Activated T-cell treated with anti-CD3 and anti-CD28 coated beads, Interleukin-2, amount 50 U/mL, for 48 hours (primary cell): ENCODE measurements around the gene MPIG6B.
A peak's percentile ranks its signal among the peaks of the same experiment; 100 is the strongest.

ENCODE experiments used
- DNase-seq, 2 experiments: peaks; one replicate each; pipeline ENCODE4 v3.0.0-alpha.2; 2020

MPIG6B gene, protein sequence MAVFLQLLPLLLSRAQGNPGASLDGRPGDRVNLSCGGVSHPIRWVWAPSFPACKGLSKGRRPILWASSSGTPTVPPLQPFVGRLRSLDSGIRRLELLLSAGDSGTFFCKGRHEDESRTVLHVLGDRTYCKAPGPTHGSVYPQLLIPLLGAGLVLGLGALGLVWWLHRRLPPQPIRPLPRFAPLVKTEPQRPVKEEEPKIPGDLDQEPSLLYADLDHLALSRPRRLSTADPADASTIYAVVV

DNA sequence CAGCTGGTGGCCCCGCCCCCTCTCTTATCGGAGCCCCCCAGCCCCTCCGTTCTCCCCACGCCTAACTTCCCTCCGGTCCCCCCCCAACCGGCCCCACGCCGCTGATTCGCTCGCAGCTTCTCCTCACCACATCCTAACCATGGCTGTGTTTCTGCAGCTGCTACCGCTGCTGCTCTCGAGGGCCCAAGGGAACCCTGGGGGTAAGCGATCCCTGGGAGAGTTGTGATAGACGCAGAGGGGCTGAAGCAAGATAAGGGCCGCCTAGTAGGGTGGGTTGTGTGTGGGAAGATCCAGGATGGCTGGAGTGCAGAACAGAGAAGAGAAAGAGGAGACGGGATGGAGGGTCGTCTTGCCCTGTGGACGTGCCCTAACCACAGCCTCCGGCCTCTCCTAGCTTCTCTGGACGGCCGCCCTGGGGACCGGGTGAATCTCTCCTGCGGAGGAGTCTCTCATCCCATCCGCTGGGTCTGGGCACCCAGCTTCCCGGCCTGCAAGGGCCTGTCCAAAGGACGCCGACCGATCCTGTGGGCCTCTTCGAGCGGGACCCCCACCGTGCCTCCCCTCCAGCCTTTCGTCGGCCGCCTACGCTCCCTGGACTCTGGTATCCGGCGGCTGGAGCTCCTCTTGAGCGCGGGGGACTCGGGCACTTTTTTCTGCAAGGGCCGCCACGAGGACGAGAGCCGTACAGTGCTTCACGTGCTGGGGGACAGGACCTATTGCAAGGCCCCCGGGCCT, at the start of gene MPIG6B:
Gene MPIG6B (plus strand): TSS at position 129 of the 735 bp plus-strand sequence. CDS start 11 bp downstream, at position 140.
- DNase-seq = no peak

GRCh38 chr6:31676322-31676903, 46.8 kb upstream of the MPIG6B start:
- no peak for DNase-seq

- no peak for DNase-seq
Observed at GRCh38 chr6:31676904-31677303, 46.3 kb upstream of the MPIG6B start.

- no peak for DNase-seq
Observed at GRCh38 chr6:31677955-31678354, 45.2 kb upstream of the MPIG6B start.

- DNase-seq = peak; percentile 76 to 80
Observed at GRCh38 chr6:31680226-31681134, 42.7 kb upstream of the MPIG6B start, which contains the start of gene LY6G5C. TSS of gene LY6G5C (minus strand) at chr6:31681067. CDS start at chr6:31680373, 694 bp downstream.

- peak; percentile 60 to 70 for DNase-seq
Observed at GRCh38 chr6:31681135-31681671, 42.0 kb upstream of the MPIG6B start.

- DNase-seq = no peak
Observed at GRCh38 chr6:31683591-31683990, 39.6 kb upstream of the MPIG6B start.

DNA sequence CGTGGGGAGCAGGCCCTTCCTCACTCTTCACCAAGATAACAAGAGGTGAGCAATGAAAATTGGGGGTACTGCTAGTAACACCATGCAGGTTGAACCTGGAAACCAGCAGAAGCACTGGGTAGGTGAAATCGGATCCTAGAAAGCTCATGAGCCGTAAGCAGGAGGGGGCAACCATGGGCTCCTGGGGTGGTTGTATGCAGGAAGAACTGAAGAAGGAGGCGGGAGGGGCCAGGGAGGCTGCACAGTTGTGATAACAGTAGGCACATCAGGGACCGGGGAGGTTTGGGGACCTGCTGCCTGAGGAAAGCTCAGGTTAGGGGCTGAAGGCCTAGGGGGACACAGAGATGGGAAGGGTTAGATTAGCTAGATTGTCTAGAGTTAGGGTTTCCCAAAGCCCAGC, 36.7 kb upstream of the MPIG6B start:
- DNase-seq = no peak

DNA sequence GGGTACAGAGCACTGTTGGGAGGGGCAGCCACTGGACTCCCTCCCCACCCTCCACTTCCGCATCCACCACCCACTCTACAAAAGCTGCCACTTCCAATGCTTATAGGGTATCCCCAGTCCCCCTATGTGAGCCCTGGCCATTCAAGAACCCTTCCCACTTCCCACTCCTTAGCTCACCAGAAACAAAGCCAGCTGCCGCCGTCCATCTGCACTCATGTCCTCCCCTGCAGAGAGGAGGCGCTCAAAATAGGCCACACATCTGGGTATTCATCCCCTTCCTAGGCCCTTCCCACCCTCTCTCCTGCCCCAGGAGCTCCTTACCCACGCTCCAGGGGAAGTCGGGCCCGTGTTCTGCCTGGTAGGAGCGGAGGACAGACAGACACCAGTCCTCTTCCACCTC, 35.9 kb upstream of the MPIG6B start:
- DNase-seq = no peak

DNA sequence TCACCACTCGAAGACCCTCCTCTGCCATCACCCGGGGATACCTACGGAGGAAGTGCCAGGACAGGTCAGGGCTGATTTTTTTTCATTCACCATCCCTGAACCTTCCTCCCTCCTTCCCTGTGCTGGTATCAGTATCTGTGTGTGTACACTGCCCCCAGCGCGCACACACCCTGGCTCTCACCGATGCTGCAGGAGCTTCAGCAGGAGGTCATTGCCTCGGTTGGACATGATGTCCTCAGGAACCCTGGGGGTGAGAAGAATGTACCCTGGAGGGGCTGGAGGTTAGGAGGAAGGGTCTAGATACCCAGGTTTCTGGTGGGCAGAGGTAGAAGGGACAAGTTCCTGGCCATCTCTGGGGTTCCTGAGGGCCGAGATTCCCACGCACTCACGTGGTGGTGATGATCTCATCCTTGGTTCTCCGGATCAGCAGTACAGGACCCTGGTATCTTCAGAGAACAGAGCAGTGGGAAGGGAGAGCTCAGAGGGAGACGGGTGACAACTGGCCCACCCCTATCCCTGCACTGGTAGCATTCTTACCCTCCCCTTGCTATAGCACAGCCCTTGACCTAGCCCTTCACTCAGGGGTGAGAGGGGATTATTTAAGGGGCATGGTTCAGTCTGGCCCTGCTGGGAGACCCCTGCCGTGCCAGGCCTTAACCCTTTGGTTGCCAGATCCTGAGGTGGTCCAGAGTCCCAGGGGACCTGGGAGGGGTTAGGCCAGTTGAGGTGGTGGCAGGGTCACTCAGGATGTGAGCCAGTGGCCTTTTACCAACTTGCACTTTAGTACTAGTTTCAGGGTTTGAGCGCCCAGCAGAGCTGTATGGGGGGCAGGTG, 35.1 kb upstream of the MPIG6B start:
- no peak for DNase-seq

DNA sequence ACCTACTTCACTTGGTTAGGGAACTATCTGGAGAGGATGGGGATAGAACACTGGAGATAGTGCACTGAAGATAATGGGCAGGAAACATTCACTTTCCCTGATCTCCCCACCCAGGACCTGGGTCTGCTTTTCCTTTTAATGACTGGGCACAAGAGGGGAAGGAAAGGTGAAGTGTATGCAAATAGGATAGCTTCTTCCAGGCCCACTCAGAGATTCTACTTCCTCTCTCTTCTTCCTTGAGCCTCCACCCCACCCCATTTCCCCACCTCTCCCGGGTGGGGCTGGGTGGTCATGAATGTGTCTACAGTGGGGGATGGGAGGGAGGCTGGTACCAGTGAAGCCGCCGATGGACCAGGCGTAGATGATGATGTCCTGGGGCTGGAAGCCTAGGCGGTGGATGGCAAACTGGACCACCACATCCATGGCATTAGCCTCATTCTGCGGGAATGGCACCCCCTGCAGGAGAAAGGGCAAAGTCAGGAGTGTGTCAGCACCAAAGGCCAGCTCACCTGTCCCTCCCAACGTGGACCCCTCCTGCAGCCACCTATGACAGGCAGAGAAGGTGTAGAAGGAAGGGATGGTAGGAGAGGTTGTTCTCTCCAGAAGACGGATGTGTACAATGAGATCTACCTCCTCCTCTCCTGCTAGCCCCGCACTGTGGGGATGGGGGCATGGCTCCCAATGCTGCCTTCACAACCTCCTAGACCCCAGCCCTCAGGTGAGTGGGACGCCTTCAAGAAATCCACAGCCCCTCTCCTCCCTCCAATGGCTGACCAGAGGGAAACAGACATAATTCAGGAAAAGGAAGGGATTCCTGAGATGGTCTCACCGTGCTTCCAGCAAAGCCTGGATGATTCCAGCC, 33.7 kb upstream of the MPIG6B start:
- no peak for DNase-seq

GRCh38 chr6:31690231-31691077, 32.7 kb upstream of the MPIG6B start:
- DNase-seq = no peak

- no peak for DNase-seq
Observed at GRCh38 chr6:31691078-31691463, 32.1 kb upstream of the MPIG6B start.

GRCh38 chr6:31691564-31692108, 31.5 kb upstream of the MPIG6B start:
- no peak for DNase-seq

GRCh38 chr6:31692353-31692752, 30.8 kb upstream of the MPIG6B start:
- DNase-seq = no peak

DNA sequence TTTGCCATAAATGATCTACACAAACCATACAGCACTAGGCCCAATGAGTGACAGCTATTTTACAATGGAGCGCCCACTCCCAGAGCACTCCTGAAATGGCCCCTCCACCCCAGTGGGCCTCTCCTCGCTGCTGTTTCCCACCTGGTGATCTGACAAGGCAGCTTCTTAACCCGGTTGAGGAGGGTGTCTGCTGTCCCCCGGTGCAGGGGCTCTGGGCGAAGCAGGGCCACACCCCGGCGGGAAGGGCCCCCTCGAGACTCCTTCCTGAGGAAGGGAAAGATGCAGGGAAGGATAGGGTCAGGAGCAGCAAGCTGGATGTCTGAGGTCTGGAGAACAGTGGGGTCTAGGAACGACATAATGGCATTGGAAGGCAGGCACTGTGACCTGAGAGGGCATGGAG, 30.3 kb upstream of the MPIG6B start:
- no peak for DNase-seq

DNA sequence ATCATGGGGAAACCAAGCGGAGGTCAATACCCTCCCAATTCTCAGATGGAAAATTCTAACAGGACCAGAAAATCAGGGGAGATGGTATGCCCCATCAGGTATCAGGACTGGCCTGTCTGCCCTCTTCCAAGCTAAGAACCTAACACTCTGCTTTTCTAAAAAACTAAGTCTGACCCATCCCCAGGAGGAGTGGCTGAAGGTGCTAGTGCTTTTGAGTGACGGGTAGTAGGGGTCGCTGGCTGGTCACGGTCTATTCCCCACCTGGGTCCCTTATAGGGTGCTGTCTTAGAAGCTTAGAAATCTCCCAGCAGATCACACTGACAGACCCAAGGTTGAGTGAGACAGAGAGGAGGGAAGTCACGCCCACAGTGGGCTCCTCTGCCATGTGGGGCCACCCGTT, 29.6 kb upstream of the MPIG6B start:
- no peak for DNase-seq

GRCh38 chr6:31697555-31697954, 25.6 kb upstream of the MPIG6B start:
- DNase-seq = no peak

- no peak for DNase-seq
Observed at GRCh38 chr6:31700740-31701401, 22.3 kb upstream of the MPIG6B start.
